GM12891 (cell line): Measurements from ENCODE around the gene SETD7.

Source experiments
- PAX5 ChIP-seq: IDR thresholded peaks from 2 replicates; pipeline ENCODE4 v1.6.1; 2011; ENCODE audit warnings: low read length, moderate library complexity, mild to moderate bottlenecking; ENCODE audit not compliant: insufficient read depth, severe bottlenecking
- POLR2A ChIP-seq: IDR thresholded peaks from 2 replicates; pipeline ENCODE4 v1.6.1; 2011; ENCODE audit warnings: low read depth, low read length, control low read depth
- POLR2AphosphoS5 ChIP-seq: IDR thresholded peaks from 2 replicates; pipeline ENCODE4 v1.6.1; 2011; ENCODE audit warnings: low read depth, low read length, control low read depth
- POU2F2 ChIP-seq: IDR thresholded peaks from 2 replicates; pipeline ENCODE4 v1.6.1; 2011; ENCODE audit warnings: low read depth, mild to moderate bottlenecking, control low read depth, low read length, moderate library complexity
- SPI1 ChIP-seq: IDR thresholded peaks from 2 replicates; pipeline ENCODE4 v1.6.1; 2011; ENCODE audit warnings: low read depth, low read length, control low read depth
- TAF1 ChIP-seq: IDR thresholded peaks from 2 replicates; pipeline ENCODE4 v1.6.1; 2011; ENCODE audit warnings: low read depth, low read length, control low read depth

DNA sequence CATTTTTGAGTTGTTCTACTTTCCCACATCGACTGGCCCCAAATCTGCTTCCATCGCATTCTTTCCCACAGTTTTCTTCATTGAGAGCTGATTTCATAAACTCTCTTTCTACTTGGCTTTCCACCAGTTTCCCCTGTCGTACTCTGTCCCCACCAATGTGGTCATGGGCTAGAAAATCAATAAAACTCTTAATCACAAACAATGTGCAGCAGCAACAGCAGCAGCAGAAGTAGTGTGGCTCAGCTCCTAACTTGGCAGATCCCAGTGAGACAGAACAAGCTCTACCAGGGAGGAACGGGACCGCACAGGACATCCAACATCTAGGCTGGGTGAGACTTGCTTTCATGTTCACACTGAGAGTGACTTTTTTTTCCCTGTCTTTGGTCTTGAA lies 3.1 kb upstream of the SETD7 start:
- TF ChIP-seq POLR2AphosphoS5 = no peak
- TF ChIP-seq POLR2A = no peak
- no peak for TF ChIP-seq TAF1
- TF ChIP-seq SPI1 = no peak
- no peak for TF ChIP-seq POU2F2
- TF ChIP-seq PAX5 = no peak
